Thoracic aorta (tissue), 2 donors: ENCODE measurements around the gene LBHD2. TPM values are rescaled to one million over a fixed set of nuclear protein-coding genes. Genes with fewer than 3 reads are reported as not detected.
"Not testable (repeated sequence)": the region's sequence is repeated elsewhere in the genome, so short reads cannot be mapped to it uniquely, and the experiment has no call there.

Experiments
- ATAC-seq: fragments of 150-250 bp; one replicate; pipeline ENCODE4 v1.8.0; 2017; ENCODE audit warnings: low read depth; ENCODE audit not compliant: insufficient number of reproducible peaks, low FRiP score
- DNase-seq: peaks from one replicate; pipeline ENCODE4 v3.0.0-alpha.2; 2020; ENCODE audit warnings: low spot score
- H3K27ac ChIP-seq, 2 donors: fragments of 200-600 bp; sonication (generic); 1 replicate in 1 of 2; 2 replicates in 1 of 2; pipeline ENCODE4 v1.5.1; 2016; ENCODE audit warnings: mild to moderate bottlenecking in 2 of 2, moderate library complexity in 2 of 2
- H3K27me3 ChIP-seq: fragments of 200-600 bp; sonication (generic); replicated peaks from 2 replicates; pipeline ENCODE4 v1.6.0; 2016; ENCODE audit warnings: mild to moderate bottlenecking; ENCODE audit not compliant: insufficient read depth
- H3K36me3 ChIP-seq: fragments of 200-600 bp; sonication (generic); one replicate; pipeline ENCODE4 v1.5.1; 2016
- H3K4me1 ChIP-seq, 2 donors: fragments of 200-600 bp; sonication (generic); 1 replicate in 1 of 2; 2 replicates in 1 of 2; pipeline versions ENCODE4 v1.5.1 to v1.6.0; 2016; ENCODE audit warnings: low read depth in 2 of 2, mild to moderate bottlenecking in 1 of 2; ENCODE audit not compliant: control insufficient read depth in 1 of 2
- H3K4me3 ChIP-seq: fragments of 200-600 bp; sonication (generic); 2 replicates; pipeline ENCODE4 v1.5.1; 2016; ENCODE audit warnings: mild to moderate bottlenecking
- H3K9me3 ChIP-seq: fragments of 200-600 bp; sonication (generic); 2 replicates; pipeline ENCODE4 v1.5.1; 2016
- CTCF ChIP-seq: fragments of 200-600 bp; sonication (generic); IDR thresholded peaks from one replicate; pipeline ENCODE4 v1.5.1; 2019; ENCODE audit warnings: antibody characterized with exemption
- total RNA-seq, 2 donors: library from RNA; depleted of rRNA; stranded (reverse); fragments of >200 nt; gene quantifications; one replicate each; pipeline versions ENCODE4 v1.1.0 to v1.2.3, GENCODE V29; 2016

Gene LBHD2
- total RNA-seq, 2 donors from 2014 or later: not detected

- DNase-seq: no peak
- H3K36me3 ChIP-seq: no peaks in the 10 kb centered on the region
- H3K4me1 ChIP-seq: peaks cover 4 to 18% of the 10 kb centered on the region in 2 donors
- H3K4me3 ChIP-seq: no peak overlapping the region
- TF ChIP-seq CTCF: no peak
- ATAC-seq: no peak
- H3K27me3 ChIP-seq: no peaks in the 10 kb centered on the region
- no peak overlapping the region for H3K27ac ChIP-seq
- no peaks in the 10 kb centered on the region for H3K9me3 ChIP-seq
Observed at GRCh38 chr14:103115845-103116572, 32.0 kb downstream of the LBHD2 start.

- DNase-seq (no peak), ATAC-seq (no peak)
- no peak for TF ChIP-seq CTCF
- H3K27ac ChIP-seq: no peak overlapping the region
- no peaks in the 10 kb centered on the region for H3K36me3 ChIP-seq
- no peaks in the 10 kb centered on the region for H3K9me3 ChIP-seq
- no peaks in the 10 kb centered on the region for H3K27me3 ChIP-seq
- H3K4me3 ChIP-seq: no peak overlapping the region
- H3K4me1 ChIP-seq: peaks cover 0 to 20% of the 10 kb centered on the region in 2 donors
Observed at GRCh38 chr14:103116636-103117035, 32.6 kb downstream of the LBHD2 start.

- H3K4me1 ChIP-seq: peaks cover 7 to 28% of the 10 kb centered on the region in 2 donors
- not testable (repeated sequence) for H3K27ac ChIP-seq
Observed at GRCh38 chr14:103117499-103117898, 33.5 kb downstream of the LBHD2 start.

GRCh38 chr14:103118018-103118662 is 34.1 kb downstream of the LBHD2 start:
- ATAC-seq (no peak), DNase-seq (peak; percentile 28)
- H3K4me3 ChIP-seq: no peak overlapping the region
- peak overlapping the region; percentile 10 to 19 for H3K27ac ChIP-seq
- no peaks in the 10 kb centered on the region for H3K9me3 ChIP-seq
- H3K27me3 ChIP-seq: no peaks in the 10 kb centered on the region
- H3K4me1 ChIP-seq: peaks cover 12 to 34% of the 10 kb centered on the region in 2 donors
- no peaks in the 10 kb centered on the region for H3K36me3 ChIP-seq
- no peak for TF ChIP-seq CTCF

More at GRCh38 chr14:103117499-103117898, 33.5 kb downstream of the LBHD2 start:
- H3K36me3 ChIP-seq, H3K9me3 ChIP-seq, H3K27me3 ChIP-seq, ATAC-seq, DNase-seq, H3K4me3 ChIP-seq: not testable (repeated sequence)

- DNase-seq (no peak), ATAC-seq (no peak)
- Histone ChIP-seq H3K36me3 (no peaks in the 10 kb centered on the region), H3K4me3 (no peak overlapping the region), H3K9me3 (no peaks in the 10 kb centered on the region), H3K27ac (peak overlapping the region; percentile 10 to 19), H3K27me3 (no peaks in the 10 kb centered on the region), H3K4me1 (peaks cover 12 to 38% of the 10 kb centered on the region in 2 donors)
- no peak for TF ChIP-seq CTCF
Observed at GRCh38 chr14:103118663-103119404, 34.8 kb downstream of the LBHD2 start.

- not testable (repeated sequence) for H3K27ac ChIP-seq, H3K36me3 ChIP-seq, DNase-seq, H3K4me3 ChIP-seq, ATAC-seq, H3K27me3 ChIP-seq, H3K9me3 ChIP-seq
- H3K4me1 ChIP-seq: peaks cover 12 to 45% of the 10 kb centered on the region in 2 donors
Observed at GRCh38 chr14:103119527-103119926, 35.5 kb downstream of the LBHD2 start.
